Measurements from ENCODE around the gene USP17L27. TPM values are rescaled to one million over a fixed set of nuclear protein-coding genes. Genes with fewer than 3 reads are reported as not detected.

USP17L27 gene
- total RNA-seq, 1 donor from 2014 or later = not detected

Other genes with a start within 250 kb of the USP17L27 start
- not detected in 2 replicates for gene FAM90A26, start 173.7 kb upstream of the USP17L27 start, total RNA-seq
- not detected in 2 replicates for gene USP17L10, start 133.5 kb upstream of the USP17L27 start, total RNA-seq
- not detected in 2 replicates for gene USP17L11, start 128.7 kb upstream of the USP17L27 start, total RNA-seq
- gene USP17L12, start 124.0 kb upstream of the USP17L27 start, total RNA-seq = not detected in 2 replicates
- gene USP17L13, start 119.3 kb upstream of the USP17L27 start, total RNA-seq = not detected in 2 replicates
- not detected in 2 replicates for gene USP17L15, start 109.8 kb upstream of the USP17L27 start, total RNA-seq
- gene USP17L17, start 100.3 kb upstream of the USP17L27 start, total RNA-seq = not detected in 2 replicates
- gene USP17L18, start 95.5 kb upstream of the USP17L27 start, total RNA-seq = not detected in 2 replicates
- gene USP17L19, start 90.8 kb upstream of the USP17L27 start, total RNA-seq = not detected in 2 replicates
- gene USP17L20, start 86.0 kb upstream of the USP17L27 start, total RNA-seq = not detected in 2 replicates
- gene USP17L21, start 81.3 kb upstream of the USP17L27 start, total RNA-seq = not detected in 2 replicates
- gene USP17L22, start 76.5 kb upstream of the USP17L27 start, total RNA-seq = not detected in 2 replicates
- not detected in 2 replicates for gene USP17L24, start 19.0 kb upstream of the USP17L27 start, total RNA-seq
- gene USP17L25, start 14.2 kb upstream of the USP17L27 start, total RNA-seq = not detected in 2 replicates
- not detected in 2 replicates for gene USP17L26, start 9.5 kb upstream of the USP17L27 start, total RNA-seq
- not detected in 2 replicates for gene USP17L5, start 4.7 kb upstream of the USP17L27 start, total RNA-seq
- gene USP17L28, start 4.7 kb downstream of the USP17L27 start, total RNA-seq = not detected in 2 replicates
- gene USP17L29, start 9.5 kb downstream of the USP17L27 start, total RNA-seq = not detected in 2 replicates
- not detected in 2 replicates for gene USP17L30, start 19.0 kb downstream of the USP17L27 start, total RNA-seq
- not detected in 2 replicates for gene DEFB131A, start 100.3 kb downstream of the USP17L27 start, total RNA-seq

Data from epithelial cell of proximal tubule (primary cell).